Iris pigment epithelial cell (primary cell): ENCODE results near the gene RECQL5.

Experiments
- DNase-seq: peaks from one replicate; pipeline ENCODE4 v3.0.0-alpha.2; 2011; ENCODE audit warnings: low read depth

RECQL5 gene

DNA sequence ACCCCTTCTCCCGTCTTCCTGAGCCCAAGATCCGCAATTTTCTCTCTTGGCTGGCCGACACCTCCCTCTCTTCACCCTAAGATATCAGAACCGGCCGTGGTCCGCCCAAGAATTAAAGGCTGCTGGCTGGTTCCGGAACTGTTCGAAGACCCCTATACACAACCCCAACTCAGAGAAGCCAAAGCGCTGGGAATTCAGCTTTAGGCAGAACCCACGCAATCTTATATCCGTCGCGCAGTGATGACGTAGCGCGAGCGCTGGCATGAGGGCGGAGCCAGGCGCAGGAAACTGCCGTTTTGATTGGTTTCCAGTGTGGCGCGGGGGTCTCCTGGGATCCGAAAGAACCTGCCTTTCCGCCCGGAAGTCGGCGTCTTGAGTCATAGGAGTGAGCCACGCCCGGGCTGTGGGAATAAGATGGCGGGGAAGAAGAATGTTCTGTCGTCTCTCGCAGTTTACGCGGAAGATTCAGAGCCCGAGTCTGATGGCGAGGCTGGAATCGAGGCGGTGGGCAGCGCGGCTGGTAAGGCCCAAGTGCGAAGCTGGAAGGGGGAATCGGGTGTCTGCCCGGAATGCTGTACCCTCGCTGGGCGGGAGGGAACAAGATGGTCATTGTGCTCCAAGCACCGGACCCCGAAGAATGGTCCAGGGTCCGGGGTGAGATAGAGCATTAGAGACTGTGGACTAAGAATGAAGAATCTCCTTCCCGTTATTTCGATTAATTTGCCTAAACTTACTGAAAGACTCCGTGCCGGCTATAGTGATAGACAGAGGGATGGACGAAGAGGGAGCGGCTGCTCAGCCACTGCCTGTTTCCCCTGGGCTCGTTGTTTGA lies at the start of gene RECQL5, which contains the start of gene SAP30BP:
RECQL5 (minus strand) TSS at position 196 of the 832 bp plus-strand sequence. CDS start 597 bp downstream, outside the sequence.
SAP30BP (plus strand) TSS at position 380 of the 832 bp plus-strand sequence; CDS start at position 415, 35 bp downstream.
- peak; percentile 98 for DNase-seq

DNA sequence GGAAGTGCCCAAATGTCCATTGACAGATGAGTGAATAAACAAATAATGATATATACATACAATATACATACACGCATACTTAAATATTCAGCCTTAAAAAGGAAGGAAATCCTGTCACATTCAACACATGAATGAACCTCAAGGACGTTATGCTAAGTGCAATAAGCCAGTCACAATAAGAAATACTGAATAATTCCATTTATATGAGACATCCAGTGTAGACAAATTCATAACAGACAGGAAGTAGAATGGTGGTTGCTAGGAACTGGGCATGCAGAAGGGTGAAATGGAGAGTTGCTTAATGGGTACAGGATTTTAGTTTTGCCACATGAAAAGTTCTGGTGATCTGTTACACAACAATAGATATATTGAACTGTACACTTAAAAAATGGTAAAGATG lies 45.5 kb upstream of the RECQL5 start:
- peak; percentile 29 for DNase-seq

DNA sequence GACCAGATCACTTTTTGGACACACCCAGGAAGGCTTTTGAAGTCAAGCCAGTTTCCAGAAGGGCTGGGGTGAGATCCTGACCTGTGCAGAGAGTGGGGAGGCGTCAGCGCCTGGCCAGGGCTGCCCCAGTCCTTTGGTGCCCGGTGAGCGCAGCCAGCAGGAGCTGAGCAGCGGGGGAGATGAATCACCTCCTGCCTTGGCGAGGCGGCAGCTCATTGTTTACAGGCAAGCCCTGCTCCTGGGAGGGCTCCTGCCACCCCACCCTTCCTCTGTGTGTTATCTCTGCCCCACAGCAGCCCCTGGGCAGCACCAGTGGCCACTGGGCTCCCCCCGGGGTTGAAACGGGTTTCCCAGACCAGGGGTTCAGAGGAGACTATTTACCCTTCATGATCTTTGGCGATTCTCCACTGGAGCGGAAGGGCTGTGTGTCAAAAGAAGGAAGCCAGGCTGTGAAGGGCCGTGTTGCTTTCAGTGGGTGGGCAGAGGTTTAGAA lies 40.2 kb upstream of the RECQL5 start:
- peak; percentile 77 for DNase-seq

DNA sequence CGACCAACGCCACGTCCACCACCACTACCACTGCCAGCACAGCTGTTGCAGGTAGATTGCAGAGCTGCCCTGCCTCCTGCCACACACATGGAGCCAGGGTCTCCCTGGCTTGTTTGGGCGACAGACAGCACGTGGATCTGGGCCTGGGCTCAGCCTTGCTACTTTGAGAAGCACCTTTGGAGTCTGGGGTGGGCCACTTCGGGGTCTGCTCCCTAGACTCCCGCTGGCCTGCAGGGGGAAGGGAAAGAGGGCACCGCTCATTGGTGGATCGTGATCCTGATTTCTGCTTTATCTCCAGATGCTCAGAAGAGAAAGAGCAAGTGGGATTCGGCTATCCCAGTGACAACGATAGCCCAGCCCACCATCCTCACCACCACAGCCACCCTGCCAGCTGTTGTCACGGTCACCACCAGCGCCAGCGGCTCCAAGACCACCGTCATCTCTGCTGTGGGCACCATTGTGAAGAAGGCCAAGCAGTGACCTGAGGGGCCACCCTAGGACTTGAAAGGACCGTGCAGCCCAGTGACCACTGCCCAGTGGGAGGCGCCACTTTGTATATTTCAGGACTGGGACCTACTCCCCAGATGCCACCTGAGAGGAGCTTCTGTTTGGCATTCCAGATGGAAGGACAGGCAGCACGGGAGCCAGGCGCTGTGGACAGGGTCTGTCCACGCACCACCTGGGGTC lies 39.2 kb upstream of the RECQL5 start:
- DNase-seq, result no peak

DNA sequence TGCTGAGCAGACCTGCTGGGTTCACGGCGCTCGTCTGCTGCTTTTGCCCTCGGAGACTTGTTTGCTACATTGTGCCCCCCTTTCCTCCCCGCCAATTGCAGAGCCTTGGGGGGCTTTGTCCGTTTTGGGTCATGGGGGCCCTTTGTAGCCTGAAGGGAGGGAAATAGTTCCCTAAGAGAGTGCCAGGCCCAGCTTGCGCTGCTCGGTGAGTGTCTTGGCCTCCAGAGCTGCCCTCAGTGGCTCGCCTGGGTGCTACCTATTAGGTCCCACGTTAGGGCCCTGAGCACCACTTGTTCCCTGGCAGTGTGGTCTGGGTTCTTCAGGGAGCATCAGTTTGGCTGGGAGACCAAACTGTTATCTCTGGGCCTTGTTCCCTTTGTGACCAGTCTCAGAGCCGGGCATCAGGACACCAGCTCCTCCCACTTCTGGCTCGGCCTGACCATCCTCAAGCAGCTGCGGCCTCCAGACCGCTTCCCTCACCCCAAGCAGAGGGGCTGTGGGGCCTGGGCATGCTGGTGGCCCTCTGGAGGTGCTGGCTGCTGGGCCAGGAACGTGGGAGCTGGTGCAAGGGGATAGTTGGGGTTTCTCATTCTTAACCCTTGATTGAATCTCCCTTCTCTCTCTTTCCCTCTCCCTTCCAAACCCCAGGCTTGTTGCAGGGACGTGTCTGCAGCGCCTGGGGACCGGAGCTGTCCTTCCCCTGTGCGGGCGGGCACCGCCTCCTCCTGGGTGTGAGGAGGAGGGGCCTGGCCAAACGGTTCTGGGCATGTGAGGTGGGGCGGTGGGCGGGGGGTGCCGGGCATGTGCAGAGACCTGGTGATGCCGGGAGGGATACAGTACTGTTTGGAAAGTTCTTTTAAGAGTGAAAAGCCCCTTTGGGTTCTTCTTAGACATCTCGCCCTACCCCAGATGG lies 38.3 kb upstream of the RECQL5 start:
- no peak for DNase-seq

DNA sequence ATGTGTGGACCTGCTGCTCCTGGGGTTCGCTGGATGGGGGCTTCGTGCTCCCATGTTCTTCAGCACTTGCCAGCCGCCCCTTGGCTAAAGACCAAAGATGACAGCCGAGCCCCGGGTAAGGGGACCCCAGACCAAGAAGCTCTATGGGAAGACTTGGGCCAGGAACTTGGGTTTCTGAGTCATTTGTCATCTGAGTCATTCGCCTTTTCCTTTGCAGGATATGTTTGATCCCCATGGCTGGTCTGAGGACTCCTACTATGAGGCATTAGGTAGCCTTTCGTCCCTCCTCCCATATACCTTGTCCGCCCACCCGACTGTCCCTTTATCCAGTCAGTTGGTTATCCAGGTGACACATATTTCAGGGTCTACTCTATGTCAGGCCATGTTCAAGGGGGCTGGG lies 36.6 kb upstream of the RECQL5 start:
- no peak for DNase-seq

DNA sequence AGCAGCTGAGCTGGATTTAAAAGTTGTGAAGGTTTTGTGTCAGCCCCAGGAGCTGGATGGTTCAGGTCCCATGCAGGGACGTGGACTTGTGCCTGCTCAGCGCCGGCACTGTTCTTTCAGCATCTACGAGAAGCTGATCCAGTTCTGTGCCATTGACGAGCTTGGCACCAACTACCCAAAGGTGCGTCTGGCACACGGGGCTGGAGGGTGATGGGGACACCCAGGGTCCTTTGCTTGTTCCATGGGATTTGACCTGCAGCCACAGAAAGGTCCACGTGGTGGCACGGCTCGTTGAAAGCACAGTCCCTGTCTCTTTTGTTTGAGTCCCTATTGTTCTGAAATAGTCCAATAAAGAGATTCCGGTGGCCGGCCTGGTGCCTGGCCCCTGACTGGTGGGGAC lies 36.2 kb upstream of the RECQL5 start:
- DNase-seq, result no peak

DNA sequence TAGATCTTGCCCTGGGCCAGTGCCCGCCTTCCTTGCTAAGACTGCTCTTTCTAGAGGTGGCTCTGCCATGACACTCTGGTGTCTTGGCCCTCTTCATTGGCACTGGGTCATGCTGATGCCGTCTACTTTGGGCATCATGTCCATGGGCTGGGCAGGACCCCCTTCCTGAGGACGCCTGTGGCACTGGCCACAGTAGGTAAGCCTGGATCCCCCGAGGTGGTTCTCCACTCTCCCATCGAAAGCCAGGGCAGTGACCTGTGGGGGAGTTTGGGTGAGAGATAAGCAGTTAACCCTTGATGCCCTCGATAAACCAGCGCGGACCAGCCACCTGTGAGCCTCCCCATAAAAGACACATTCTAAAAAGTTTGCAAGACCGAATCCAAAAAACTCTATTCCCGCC lies 34.3 kb upstream of the RECQL5 start:
- no peak for DNase-seq

DNA sequence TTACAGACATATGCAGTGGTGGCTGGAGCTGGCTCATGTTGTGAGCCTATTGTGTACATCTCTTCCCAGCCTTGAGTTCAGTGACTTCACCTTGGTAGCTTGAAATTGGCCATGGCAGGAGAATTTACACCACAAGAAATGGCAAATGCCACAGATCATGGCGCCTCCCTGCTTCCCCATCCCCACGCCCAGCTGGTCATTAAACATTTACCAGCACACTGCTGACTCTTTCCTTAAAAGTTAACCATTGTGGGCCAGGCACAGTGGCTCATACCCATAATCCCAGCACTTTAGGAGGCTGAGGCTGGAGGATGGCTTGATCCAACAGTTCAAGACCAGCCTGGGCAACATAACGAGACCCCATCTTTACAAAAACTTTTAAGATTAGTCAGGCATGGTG lies 31.7 kb upstream of the RECQL5 start:
- no peak for DNase-seq

DNA sequence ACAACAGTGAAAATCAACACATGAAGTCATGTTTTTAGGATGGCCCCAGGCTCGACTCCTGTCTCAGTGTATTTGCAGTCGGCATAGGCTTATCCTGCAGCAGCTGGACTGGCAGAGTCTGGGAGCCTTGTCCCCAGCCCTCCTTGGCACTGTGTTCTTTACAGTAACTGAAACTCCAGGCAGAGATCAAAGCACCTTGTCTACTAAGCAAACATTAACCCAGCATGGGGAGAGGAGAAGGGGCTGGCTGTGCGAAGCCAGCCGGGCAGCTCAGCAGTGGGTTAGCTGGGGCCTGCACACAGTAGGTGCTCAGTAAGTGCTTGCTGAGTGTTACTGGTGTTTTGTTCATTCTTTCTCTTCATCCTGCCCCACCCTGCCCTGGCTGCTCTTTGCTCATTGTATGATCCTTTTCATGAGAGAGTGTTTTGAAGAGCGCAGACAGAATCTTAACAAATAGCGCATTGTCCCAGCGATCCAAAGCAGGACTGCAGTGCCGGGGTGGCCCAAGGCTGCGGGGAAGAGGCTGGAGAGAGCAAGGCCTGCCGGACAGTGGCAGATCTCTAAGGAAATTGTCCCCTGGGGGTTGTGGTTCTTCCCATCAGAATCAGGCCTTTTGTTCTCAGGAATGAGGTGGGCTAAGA lies 30.8 kb upstream of the RECQL5 start:
- DNase-seq, result no peak

DNA sequence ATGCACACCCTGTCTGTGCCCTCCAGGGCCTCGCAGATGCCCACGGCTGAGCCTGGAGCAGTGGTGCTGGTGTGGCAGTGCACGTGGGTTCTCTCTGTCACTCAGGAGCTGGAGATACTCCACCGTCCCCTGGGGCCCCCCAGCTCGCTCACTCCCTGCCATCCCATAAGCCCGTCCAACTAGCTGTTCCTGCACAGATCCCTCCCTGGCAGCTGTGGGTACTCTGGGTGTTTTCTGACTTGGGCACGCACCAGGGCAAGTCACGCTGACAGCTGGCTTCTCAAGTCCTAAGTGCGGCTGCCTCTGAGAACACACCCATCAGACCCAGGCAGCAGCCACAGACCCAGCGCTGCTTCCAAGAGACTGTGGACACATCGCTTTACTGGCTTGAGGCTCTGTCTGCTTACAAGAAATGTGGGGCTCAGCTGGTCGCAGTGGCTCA lies 28.9 kb upstream of the RECQL5 start:
- DNase-seq, result no peak

DNA sequence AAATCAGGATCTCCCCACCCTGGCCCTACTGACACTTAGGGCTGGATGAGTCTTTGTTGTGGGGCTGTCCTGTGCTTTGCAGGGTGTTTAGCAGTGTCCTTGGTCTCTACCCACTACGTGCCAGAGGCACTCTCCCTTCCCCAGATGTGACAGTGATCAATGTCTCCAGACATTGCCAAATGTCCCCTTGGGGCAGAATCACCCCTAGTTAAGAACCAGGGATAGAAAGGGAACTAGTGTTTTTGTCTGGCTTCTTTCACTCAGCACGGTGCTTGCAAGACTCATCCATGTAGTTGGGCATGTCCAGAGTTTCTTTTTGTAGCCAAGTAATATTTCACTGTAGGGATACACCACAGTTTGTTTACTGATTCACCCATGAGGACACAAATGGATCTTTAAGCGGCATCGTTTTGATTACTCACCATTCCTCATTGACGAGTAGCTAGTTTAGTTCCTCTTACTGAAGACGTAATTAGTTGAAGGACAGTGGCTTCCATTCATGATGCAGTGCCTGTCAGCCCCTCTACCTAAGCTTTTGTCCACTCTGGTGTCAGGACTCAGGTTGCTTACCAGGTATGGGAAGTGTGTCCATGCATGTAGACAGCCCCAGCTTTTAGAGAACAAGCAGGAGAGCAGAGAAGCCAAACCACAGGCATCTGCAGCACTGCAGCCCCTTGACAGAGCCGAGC lies 28.3 kb upstream of the RECQL5 start:
- peak; percentile 63 for DNase-seq

DNA sequence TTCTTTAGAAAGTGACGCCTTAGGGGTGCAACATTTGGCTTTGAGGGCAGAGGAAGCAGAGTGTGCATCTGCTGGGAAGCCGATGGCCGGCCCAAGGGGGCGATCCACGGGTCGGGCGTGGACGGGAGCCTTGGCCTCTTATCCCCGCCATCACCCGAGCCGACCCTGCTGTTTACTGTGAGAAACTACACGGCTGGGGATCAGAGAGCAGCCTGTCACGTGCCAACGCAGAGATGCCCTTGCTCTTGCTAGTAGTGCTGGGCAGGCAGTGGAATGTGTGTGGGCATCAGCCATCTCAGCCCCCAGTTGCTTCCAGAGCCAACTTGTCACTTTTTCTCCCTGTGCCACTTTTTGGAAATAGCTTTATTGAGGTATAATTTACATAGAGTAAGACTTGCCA lies 27.6 kb upstream of the RECQL5 start:
- no peak for DNase-seq

DNA sequence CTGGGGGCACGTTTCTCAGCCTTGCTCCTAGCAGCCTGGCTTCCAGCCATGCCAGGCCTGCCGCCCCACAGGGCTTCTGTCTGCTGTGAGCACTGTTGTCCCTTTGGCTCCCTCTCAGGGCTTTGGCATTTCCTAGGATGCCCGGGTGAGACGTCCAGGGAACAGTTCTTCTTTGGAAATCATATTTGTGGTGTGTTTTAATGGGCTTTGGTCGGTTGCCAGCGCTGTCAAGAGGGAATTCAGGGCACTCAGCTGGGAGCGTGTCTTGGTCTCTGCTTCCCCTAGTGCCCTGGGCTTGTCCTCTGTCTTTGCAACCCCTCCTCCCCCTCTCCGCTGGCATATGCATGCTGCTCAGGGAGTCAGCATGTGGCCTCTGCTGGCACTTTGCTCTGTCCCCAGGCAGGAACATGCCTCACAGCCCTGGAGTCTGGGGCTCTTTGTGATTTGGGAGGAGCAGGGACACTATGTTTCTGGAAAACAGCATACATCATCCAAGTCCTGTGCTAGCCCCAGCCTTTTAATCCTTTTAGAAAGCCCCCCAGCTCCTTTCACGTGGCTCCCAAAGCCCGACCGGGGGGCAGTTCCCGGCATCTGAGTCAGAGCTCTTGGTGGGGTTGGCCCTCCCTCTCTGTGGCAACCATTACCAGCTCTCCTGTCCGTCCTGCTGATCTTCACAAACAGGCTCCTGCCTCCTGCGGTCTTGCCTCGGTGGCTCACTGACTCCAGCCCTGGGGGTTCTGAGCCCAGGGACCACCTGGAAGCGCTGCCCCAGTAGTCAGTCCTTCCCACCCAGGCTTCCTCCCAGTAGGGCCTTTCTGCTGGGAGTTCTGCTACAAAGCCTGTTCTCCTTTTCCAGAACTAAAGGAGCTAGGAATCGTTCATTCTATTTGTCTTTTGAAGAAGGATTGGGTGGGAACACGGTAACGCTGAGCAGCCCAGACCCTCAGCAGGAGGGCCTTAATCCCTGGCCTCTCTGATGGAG lies 26.8 kb upstream of the RECQL5 start:
- peak; percentile 74 for DNase-seq

DNA sequence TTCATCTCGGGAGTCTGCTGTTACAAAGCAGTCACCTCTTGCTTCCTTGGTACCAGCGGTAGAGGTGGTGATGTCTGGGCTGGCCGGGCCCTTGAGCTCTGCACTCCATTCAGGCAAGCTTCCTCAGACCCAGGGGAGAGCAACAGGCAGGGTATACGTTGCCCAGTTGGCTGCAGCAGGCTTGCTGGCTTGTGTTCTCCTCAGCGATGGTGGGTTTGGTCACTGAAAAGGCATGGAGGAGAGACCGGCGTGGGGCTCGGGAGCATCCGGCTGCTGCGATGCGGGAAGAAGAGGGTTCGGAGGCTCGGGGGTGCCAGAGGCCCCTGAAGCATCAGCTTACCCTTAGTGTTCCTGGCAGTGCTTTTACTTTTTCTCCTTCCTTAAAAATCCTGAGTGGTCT lies 26.0 kb upstream of the RECQL5 start:
- no peak for DNase-seq

DNA sequence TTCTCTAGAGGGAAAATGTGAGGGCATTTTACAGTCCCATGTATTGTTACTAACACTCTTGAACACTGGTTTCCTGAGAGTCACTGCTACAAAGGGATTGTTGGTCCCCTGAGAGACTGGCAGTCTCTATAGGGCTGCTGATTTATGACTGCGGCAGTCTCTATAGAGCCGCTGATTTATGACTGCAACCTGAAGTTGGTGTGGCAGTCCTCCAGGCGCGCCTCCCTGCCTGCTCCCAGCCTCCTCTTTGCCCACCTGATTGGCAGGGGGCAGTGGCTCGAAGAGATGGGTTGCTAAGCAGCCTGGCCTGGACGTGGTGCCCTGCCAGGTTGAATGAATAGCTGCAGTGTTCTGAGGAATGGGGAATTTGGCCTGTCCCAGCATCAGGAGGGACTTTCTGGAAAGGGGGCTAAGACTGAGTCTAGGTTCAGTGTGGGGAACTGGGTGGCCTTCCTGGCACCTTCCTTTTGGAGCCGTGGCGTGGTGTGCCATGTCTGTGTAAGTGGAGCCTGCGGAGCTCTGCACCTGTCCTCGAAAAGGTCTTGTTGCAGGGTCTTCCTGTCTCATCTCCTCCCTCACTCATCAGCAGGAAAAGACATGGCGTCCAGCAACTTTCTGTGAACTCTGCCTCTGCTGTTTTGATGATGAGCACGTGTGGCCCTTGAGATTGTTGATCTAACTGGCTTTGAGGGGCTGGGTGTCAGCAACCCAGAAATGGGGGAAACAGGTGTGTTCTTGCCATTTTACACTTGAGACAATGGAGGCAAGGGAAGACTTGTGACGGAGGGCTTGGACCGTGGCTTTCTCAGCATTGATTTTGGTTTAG lies 25.1 kb upstream of the RECQL5 start:
- no peak for DNase-seq

DNA sequence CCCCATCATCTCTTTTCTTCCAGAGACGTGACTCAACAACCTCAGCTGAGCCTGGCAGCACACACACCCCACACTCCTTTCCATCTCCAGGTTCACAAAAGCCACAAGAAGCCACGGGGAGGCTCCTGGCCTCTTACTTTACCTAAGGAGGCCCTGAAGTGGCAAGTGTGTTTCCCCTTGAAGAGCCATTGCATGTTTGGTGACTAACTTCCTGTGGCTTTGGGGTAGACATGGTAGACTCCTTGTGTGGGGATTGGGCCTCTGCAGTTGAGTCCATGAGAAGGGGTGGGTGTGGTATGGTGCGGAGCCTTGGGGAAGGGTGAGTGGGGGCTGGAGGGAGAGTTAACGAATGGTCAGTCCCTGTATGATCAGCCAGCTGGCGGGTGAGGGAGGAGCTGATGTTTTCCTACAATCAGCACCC lies 24.4 kb upstream of the RECQL5 start:
- peak; percentile 72 for DNase-seq

DNA sequence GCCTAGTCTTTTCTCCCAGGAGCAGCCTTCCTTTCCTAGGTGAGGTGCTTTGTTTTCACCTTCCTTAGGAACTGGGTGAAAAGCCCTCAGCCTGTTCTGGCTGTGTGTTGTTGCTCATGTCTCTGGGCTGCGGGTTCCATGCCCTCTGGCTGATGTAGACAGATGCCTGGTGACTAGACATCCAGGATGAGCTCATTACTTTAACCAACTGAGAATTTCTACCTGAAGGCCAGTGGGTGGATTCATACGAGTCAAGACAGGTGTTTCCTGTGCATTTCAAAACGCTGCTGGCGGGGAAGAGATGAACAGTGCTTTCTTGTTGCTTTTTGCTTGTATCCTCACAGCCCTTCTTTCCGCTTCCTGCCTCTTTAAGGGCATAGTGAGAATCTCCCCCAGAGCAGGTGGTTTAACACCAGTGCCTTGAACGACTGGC lies 22.5 kb upstream of the RECQL5 start:
- peak; percentile 36 for DNase-seq
